Ureter (tissue), 1 donor: ENCODE measurements around the gene PTPRK. TPM values are rescaled to one million over a fixed set of nuclear protein-coding genes. Genes with fewer than 3 reads are reported as not detected.

ENCODE experiments used
- DNase-seq: peaks from one replicate; pipeline ENCODE4 v3.0.0-alpha.2; 2020; ENCODE audit warnings: low spot score
- total RNA-seq: library from RNA; stranded (reverse); gene quantifications from one replicate; pipeline ENCODE4 v1.2.4, GENCODE V29; 2023
- donor health status: DM: yes; HTN: yes; CAD: no.

The PTPRK gene
- total RNA-seq, 1 donor from 2014 or later: 107 TPM

DNA sequence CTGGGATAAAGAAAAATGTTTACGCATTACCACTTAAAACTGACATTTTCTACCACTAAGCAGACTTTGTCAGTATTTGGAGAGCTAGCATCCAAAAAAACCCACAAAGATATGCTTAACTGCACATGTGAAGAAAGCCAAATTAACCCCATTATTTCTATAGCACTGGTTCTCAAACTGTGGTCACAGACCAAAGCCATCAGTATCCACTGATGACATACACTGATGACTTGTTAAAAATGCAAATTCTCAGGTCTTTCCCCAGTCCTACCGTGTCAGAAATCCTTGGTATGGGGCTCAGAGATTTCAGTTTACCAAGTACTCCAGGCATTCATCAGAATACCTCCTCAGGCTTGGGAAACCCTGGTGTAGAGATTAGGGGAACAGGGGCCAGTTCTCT lies 230.2 kb downstream of the PTPRK start:
- no peak for DNase-seq

DNA sequence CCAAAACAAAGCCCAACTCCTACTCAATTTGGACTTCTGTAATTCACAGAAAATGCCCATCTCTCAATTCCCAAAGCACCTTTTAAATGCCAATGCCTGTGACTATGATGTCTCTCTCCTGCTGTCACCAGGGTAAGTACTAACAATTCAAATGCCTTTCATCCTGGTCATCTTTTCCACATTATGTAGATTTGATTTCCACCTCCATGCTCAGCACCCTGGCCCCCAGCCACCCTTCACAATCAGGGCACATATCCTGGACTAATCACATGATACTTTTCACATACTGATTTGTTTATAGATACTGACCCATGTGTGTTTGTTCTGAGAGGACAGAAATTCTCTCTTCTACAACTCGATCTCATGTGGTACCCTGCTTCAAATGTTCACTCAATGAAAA lies 236.3 kb downstream of the PTPRK start:
- DNase-seq: no peak

- DNase-seq: no peak
Measured at GRCh38 chr6:128282961-128283360, 237.4 kb downstream of the PTPRK start.

DNA sequence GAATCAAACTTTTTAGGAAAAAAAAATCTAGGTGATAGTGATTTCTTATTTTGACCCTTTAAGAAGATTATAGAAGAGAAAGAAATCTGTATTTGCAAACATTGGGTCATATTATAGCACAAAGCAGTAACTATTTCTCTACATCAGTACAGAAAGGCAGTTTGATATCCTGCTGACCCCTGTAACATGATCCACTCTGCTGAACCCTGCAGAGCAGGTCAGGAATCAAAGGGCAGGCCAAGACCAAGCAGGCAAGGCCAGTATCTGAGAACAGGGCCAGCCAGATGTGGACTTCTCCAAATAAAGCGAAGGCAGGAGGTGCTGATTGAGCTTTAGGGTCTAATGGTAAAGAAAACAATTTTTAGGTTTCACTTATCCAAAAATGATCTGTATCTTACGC lies 239.4 kb downstream of the PTPRK start:
- DNase-seq: no peak

DNA sequence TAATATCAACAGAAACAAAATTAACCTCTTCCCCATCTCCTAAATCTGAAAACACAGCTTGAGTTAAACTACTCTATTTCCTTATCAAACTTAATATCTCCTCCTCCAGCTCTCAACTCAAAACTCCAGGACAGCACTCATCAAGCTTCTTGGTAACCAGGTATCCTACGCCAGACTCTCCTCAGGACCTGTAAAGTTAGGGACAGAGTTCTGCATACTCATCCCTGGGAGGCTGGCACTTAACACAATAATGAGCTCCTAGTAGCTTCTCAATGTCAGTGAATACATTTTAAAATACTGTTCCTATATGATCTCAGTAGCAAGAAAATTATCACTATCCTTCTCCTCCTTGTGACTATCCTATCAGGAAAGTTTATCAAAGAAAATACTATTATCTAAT lies 240.3 kb downstream of the PTPRK start:
- no peak for DNase-seq

- DNase-seq: no peak
Measured at GRCh38 chr6:128278836-128279235, 241.6 kb downstream of the PTPRK start.

- DNase-seq: no peak
Measured at GRCh38 chr6:128277379-128277778, 243.0 kb downstream of the PTPRK start.

DNA sequence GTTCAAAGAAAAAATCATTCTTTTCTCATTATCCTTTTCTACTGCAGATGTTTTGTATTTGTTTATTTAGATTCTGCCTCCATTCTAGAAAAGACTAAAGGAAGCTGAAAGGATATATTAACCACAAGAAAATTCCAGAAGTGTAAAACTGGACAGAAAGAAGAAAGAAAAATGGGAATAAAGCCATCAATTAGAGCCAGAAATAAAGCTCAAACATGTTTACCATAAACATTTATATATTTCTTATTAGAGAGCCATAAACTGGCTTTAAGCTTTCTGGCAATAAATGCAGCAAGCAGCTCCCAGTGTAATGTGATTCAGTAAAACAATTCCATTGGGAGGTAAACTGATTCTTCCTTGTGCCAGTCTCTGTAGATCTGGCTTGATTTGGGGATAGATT lies 244.1 kb downstream of the PTPRK start:
- DNase-seq: no peak

DNA sequence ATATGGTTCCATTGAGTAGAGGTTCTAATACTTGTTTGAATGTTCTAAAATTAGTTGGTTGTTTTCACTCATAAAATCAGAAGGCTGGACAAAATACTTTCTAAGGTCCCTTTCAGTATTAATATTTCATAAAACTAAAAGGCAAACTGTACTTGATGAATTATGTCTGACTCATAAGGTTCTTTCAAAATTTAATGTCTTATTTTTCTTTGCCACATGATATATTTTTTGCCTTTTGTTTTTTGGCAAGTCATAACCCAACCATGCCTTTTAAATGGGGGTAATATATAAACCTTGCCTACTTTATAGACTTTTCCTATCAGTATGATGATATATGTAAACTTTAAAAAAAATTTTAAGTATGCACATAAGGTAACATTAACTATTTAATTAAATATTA lies 244.7 kb downstream of the PTPRK start:
- DNase-seq: no peak

- no peak for DNase-seq
Measured at GRCh38 chr6:128275030-128275429, 245.4 kb downstream of the PTPRK start.

DNA sequence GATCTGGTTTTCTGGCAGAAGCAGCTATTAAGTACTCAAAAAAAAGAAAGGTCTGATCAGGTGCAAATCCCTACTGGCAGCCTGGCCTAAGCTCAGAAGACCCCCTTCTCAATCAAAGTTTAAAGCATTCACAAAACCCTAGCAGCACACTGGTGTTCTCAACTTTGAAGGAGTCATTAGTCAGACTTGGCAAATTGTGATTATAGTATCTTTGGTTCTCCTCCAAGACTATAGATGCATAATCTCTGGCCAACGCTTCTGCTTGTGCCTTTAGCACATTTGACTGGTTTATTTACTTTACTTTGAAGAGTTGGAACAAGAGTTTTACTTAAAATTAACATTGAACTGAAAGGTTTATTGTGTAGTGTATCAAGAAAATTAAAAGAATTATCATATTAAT lies 248.9 kb downstream of the PTPRK start:
- no peak for DNase-seq

DNA sequence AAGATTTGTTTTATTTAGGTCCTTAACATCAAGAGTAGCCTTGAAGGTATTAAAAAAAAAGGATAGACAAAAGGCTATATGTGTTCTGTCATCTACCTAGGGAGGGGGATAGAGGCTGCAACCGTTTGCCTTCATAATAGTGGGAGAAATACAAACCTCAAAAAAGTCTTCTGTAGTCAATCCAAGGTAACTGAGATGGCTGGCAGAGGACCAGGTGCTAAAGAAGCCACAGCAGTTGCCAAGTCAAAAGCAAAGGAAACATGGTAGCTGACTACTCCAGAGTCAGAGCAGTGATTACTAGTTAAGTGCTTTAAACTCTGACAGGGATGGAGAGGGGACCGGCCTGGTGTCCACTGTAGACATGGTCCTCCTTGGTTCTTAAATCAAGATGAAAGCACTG lies 249.4 kb downstream of the PTPRK start:
- no peak for DNase-seq

DNA sequence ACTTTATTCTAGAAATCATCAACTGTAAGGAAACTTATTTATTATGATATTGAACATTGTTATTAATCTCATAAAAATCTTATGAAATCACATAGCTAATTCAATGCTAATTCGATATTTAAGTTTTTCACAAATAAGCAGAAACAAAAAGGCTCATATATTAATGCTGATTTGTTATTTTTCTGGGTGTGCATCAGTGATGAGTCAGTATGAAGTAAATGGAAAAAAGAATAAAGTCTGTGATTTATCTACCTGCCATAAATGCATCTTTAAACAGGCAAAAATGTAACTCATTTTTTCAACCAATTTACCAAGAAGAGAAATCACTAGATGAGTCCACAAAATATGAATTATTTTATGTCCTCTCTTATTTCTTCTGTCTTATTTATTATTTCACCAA lies 253.5 kb downstream of the PTPRK start:
- DNase-seq: no peak

GRCh38 chr6:128265706-128266105 lies 254.7 kb downstream of the PTPRK start:
- no peak for DNase-seq

- no peak for DNase-seq
Measured at GRCh38 chr6:128259730-128260685, 260.4 kb downstream of the PTPRK start.

DNA sequence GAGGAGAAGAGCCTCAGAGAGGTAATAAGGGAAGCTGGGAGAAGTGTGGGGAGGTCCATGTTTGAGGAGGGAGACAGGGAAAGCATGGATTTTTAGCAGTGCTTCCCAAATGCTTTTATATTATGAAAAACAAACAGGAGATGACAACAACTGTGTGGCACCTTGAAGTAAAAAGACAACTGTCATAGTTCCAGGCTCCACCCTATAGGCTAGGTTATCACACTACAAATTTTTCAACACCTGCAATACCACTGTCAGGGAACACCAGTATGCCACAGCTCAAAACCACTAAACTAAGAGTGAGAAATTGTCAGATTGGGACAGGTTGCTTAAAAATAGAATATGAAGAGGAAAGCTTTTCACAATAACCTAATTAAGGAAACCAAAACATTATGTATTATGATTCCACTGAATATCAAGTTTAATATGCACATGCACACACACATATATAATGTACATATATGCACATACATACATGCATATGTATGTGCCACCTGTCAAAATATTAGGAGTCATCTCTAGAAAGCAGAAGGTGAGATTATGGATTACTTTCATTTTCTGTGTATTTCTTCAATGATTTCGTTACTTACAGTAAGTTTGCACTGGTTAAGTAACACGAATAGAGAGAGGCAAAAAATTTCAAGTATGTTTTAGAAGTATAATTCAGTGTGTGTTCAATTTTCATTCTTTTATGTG lies 261.2 kb downstream of the PTPRK start:
- no peak for DNase-seq

DNA sequence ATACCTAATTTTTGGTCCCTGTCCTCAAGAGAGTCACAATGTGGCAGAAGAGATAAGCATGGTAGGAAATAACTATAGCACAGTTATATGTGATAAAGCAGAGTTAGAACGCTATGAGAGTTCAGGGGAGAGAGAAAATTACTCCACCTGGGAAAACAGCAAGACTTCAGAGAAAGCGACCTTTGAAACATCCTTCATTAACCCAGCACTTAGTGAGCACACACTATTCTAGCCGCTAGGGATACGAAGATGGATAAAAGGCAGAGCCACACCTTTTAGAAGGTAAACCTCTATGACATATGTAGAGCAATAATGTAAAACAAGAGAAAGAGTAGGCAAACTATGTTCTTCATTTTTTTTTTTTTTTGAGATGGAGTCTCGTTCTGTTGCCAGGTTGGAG lies 264.3 kb downstream of the PTPRK start:
- no peak for DNase-seq

GRCh38 chr6:128252341-128253176 lies 267.8 kb downstream of the PTPRK start:
- DNase-seq: no peak

DNA sequence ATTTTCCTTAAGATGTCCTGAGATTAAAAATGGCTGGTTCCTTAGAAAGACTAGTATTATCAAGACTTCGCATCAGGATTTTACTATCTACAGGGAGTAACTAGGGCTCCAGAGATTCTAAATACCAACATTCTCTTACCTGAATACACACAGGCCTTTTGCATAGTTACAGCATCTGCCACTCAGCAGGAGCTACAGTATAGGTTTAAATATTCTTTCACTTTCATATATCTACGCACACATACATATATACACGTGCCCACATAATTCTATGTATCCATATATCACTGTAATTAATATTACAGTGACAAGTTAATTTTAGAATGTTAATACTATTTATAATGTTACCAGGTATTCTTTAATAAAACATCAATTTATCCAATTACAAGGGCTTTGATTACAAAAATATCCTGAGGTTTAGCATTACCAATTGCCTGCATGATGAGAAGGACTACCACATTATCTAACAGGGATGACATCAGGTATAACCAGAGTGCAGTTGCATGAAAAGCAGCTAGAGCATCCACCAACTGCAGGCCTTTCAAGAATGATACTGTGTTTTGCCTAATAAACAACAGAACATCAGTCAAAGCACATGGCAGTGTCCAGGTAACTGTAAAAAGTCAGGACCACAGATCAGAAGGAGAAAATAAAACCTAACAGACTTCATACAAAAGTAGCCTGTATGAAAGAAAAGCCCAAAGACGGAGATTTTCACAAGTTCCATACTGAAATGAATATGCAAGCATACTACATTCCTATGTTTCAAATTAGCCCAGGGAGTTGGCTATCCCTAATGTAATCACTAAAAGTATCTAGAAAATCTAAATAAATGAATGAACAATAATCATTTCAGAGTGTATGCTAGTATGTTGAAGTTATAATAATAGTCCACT lies 268.7 kb downstream of the PTPRK start:
- DNase-seq: no peak

DNA sequence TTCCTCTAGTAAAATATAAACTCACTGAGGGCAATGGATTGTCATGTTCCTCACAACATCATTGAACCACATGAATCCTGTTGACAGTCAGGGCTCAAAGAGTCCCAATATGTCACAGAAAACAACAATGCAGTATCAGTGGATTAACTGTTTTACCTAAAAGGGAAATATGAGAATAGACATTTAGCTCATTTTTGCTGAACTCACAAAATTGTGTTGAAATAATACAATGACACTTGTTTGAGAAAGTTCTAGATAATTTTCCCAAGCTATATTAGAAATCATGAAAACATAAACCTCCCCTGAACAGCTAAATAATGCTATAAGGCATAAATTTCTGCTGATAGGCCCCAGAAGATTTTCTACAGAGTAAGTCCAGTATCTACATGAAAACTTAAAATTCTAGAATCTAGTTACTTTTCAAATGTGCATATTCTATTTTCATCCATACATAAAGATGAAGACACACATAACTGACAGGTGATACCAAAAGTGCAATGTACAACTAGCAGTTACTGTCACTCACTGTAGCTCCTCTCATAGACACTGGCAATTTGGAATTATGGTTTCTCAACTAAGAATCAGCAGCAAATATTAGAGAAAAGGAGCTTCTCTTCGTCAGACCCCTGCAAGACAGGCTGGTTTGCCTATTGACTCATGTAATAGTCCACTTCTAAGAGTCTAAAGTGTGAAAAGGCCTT lies 269.9 kb downstream of the PTPRK start:
- DNase-seq: no peak

DNA sequence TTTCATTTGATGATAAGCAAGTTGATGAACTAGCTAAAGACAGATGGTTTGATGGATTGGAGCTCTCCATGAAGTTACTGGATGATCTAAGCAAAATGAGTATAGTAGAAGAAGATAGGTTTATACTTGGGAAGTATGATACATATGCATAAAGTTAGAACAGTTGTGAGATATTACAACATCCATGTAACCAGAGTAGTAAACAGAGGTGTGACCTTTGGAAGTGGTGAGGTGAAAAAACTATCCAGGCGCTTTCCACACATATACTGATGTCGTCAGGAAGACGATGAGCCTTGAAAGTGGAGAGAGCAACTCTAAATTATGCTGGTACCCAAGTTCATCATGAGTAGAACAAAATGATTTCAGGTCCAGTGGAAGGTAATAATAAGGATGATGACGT lies 271.0 kb downstream of the PTPRK start:
- DNase-seq: no peak
